ENCODE results near the gene TRIM13. TPM values are rescaled to one million over a fixed set of nuclear protein-coding genes. Genes with fewer than 3 reads are reported as not detected.
A peak's percentile ranks its signal among the peaks of the same experiment; 100 is the strongest.

Gene TRIM13
- polyA plus RNA-seq, 3 donors: 49.6 to 51.9 (median 49.7) TPM

- DNase-seq (ENCODE audit: low read depth in 3 of 3, low spot score in 2 of 3): peak; percentile 50 to 82 (median 80)
These were observed 504 bp upstream of the TRIM13 start for GRCh38 chr13:49996161-49996915.

DNA sequence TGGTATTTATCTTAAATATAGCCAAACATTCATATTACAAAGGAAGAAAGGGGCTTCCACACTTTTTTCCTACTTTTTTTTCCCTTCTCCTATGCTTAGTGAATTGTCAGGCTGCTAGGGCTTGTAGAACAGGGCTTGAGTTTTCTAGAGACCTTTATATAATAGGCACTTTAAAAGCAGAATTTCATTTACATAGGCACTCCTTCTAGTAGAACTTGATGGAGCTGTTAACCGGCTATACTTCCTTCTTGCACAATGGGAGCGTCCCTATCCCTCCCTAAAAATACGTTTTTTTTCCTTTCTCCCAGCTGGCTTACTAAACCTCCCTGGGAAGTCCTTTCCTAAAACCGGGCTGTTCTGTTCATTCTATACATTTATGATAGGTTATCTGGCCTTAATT, 1.1 kb downstream of the TRIM13 start:
- DNase-seq (ENCODE audit: low read depth in 3 of 3, low spot score in 2 of 3): no peak

DNA sequence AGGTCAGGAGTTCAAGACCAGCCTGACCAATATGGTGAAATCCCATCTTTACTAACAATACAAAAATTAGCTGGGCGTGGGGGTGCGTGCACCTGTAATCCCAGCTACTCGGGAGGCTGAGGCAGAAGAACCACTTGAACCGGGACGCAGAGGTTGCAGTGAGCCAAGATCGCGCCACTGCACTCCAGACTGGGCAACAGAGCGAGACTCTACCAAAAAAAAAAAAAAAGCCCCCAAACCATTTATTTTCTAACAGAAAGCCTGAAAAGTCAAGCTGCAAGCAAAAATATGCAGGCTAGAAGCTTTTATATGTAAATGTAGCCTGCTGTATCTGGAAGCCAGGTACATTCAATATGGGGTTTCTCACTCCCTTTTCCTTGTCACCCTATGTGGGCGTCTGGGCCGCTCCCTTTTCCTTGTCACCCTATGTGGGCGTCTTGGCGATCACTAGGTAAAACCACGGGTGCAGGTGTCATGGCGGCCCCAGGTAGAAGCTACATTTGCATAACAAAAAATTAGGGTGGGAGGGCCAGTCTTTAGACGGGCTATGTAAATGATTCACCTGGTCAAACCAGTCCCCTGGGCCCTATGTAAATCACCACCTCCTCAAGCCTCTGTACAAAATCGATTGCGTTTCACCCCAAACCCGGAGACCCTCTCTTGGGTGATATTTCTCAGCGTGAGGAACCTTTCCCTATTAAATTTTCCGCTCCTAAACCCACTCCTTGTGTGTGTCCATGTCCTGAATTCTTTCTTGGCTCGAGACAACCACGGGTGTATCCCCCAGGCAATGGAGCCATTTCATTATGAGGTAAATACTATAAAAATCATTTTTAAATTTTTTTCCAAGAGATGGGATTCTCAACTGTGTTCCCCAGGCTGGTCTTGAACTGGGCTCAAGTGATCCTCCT, 2.1 kb downstream of the TRIM13 start:
- DNase-seq (ENCODE audit: low read depth in 3 of 3, low spot score in 2 of 3): no peak

- DNase-seq (ENCODE audit: low read depth in 3 of 3, low spot score in 2 of 3): no peak
These were observed 4.4 kb downstream of the TRIM13 start for GRCh38 chr13:50001287-50001686.

DNA sequence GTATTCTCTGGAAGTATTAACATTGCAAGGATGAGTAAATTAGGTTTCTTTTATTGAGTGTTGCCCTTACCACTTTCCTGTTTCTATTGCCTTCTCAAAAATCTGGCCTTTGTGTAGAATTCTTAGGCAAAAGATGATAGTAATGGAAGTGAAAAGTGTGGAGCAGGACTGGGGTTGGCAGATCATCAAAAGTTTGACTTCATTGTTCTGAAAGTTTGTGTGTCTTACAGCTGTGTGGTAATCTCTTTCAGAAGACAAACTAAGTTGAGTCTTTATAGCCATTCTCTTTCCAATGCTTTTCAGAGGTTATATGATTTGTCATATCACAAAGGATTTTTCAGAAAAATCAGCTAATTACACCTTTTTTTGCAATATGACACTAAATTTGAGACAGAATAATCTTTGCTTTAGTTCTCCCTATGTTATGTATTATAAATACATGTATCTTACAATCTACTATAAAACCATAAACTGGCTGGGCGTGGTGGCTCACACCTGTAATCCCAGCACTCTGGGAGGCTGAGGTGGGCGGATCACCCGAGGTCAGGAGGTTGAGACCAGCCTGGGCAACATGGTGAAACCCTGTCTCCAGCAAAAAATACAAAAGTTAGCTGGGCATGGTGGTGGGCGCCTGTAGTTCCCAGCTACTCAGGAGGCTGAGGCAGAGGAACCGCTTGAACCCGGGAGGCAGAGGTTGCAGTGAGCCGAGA, 9.7 kb downstream of the TRIM13 start:
- no peak for DNase-seq (ENCODE audit: low read depth in 3 of 3, low spot score in 2 of 3)

DNA sequence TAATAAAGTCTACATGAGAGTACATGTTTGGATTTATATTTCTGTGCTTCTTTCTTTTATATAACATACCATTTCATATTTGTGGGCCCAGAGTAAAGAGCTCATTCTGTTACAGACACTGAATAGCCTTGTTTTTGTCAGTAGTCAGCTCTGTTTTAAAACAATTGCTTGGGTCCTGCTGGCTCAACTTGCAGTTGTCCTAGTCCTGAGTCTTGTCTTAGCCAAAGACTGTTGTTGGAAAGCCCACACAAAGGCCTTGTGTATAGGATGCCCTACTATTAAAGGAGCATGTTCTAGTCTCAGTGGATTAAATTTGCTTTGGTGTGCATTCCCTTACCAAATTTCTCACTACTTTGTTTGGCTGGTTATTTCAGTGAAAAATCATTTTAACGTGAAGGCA, 14.6 kb downstream of the TRIM13 start:
- no peak for DNase-seq (ENCODE audit: low read depth in 3 of 3, low spot score in 2 of 3)

- no peak for DNase-seq (ENCODE audit: low read depth in 3 of 3, low spot score in 2 of 3)
These were observed 15.7 kb downstream of the TRIM13 start for GRCh38 chr13:50012396-50013169.

DNA sequence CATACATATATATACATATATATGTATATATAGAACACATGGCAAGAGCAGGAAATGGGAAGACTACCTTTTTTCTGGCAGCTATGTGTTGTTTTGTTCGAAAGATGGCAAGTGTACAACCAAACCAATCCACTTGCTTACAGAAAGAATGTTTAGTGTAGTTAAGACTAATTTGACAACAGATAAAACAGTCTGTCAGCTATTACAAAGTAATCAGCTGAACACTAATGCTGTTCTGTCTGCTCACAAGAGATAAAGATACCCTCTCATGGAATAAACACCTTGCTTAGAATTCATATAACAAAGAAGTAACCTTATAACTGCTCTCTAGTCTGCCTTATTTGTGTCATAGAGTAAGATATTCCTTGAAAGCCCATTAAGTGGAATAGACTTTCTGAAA, 17.5 kb downstream of the TRIM13 start:
- no peak for DNase-seq (ENCODE audit: low read depth in 3 of 3, low spot score in 2 of 3)

DNA sequence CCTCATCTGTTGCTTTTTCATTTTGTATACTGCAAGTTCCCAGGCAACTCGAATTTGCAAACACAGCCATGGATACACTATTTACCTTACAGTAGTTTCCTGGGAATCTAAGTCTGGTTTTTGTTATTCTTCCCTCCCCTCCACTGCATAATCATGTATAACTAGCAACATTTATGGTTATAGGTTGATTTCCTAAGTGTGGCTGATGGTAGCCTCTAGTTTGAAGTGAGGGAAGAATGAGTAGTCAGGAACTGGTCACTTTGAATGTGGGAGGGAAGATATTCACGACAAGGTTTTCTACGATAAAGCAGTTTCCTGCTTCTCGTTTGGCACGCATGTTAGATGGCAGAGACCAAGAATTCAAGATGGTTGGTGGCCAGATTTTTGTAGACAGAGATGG, 18.4 kb downstream of the TRIM13 start, which contains the start of gene KCNRG:
Gene KCNRG, plus strand, starts transcription at position 187 of the 400 bp plus-strand sequence. Its CDS starts 50 bp downstream, at position 237.
- DNase-seq (ENCODE audit: low read depth in 3 of 3, low spot score in 2 of 3): no peak

GRCh38 chr13:50015750-50016149, 18.9 kb downstream of the TRIM13 start:
- no peak for DNase-seq (ENCODE audit: low read depth in 3 of 3, low spot score in 2 of 3)

GRCh38 chr13:50016444-50016843, 19.6 kb downstream of the TRIM13 start:
- DNase-seq (ENCODE audit: low read depth in 3 of 3, low spot score in 2 of 3): no peak

DNA sequence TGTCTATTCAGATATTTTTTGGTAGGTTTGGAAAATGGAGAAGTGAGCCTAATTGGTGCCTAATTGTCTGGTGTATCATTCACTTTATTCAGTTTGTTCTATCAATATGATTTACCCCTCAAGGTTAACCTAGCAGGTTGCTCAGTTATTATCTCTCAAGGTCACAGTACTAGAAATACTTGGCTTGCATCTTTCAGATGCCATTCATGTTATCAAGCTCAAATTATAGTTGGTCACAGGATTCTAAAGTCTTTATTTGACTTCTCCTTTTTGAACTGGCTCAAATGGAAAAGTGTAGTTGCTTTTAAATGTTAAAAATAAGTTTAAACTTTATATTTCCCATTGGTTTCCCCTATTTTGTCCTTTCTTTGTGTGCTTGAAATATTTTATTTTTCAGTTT, 21.0 kb downstream of the TRIM13 start:
- no peak for DNase-seq (ENCODE audit: low read depth in 3 of 3, low spot score in 2 of 3)

GRCh38 chr13:50025436-50025835, 28.6 kb downstream of the TRIM13 start:
- no peak for DNase-seq (ENCODE audit: low read depth in 3 of 3, low spot score in 2 of 3)

- DNase-seq (ENCODE audit: low read depth in 3 of 3, low spot score in 2 of 3): no peak
These were observed 30.1 kb downstream of the TRIM13 start for GRCh38 chr13:50026788-50027473.

- no peak for DNase-seq (ENCODE audit: low read depth in 3 of 3, low spot score in 2 of 3)
These were observed 33.5 kb downstream of the TRIM13 start for GRCh38 chr13:50030315-50030714.

GRCh38 chr13:50033725-50034124, 36.9 kb downstream of the TRIM13 start:
- no peak for DNase-seq (ENCODE audit: low read depth in 3 of 3, low spot score in 2 of 3)

DNA sequence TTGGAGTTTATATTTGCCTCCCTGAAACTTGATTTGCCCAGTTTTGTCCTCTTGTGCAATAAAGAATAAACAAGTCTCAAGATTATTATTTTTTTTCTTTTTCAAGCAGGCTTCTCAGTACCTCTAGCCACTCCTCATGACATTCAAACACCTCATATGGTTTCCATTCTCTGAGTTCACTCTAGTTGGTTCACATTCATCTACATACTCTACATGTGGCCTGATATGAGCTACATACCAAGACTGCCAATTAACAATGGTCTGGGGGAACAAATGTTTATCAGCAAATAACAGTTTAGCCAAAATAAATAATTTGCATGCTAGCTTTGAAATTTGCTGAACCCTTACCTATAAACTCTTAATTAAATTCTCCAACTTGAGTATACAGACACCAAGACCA, 40.9 kb downstream of the TRIM13 start:
- DNase-seq (ENCODE audit: low read depth in 3 of 3, low spot score in 2 of 3): no peak

- DNase-seq (ENCODE audit: low read depth in 3 of 3, low spot score in 2 of 3): no peak
These were observed 41.4 kb downstream of the TRIM13 start for GRCh38 chr13:50038266-50038665.

- no peak for DNase-seq (ENCODE audit: low read depth in 3 of 3, low spot score in 2 of 3)
These were observed 55.6 kb downstream of the TRIM13 start for GRCh38 chr13:50052478-50052877.

DNA sequence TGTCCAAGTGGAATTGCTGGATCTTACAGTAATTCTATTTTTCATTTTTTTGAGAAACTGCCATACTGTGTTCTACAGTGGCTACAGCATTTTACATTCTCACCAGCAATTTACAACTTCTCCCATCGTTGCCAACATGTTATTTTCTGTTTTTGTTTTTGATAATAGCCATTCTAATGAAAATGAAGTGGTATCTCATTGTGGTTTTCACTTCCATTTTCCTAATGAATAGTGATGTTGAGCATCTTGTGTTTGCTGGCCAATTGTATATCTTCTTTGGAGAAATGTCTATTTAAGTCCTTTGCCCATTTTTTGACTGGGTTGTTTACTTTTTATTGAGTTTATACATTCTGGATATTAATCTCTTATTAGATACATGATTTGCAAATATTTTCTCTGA, 57.0 kb downstream of the TRIM13 start:
- no peak for DNase-seq (ENCODE audit: low read depth in 3 of 3, low spot score in 2 of 3)
